Hepatocyte (in vitro differentiated cells): ENCODE measurements around the gene USP12.

Experiments used
- EZH2 ChIP-seq: fragments of 200-600 bp; sonication (generic); IDR thresholded peaks from 2 replicates; pipeline ENCODE4 v1.6.1; 2016; ENCODE audit warnings: antibody characterized with exemption, mild to moderate bottlenecking, borderline replicate concordance
- TF ChIP-seq, protein P1 (sequence below): fragments of 200-600 bp; sonication (generic); IDR thresholded peaks from 2 replicates; pipeline ENCODE4 v1.5.1; 2016; ENCODE audit warnings: antibody characterized with exemption, mild to moderate bottlenecking; ENCODE audit not compliant: poor library complexity

DNA sequence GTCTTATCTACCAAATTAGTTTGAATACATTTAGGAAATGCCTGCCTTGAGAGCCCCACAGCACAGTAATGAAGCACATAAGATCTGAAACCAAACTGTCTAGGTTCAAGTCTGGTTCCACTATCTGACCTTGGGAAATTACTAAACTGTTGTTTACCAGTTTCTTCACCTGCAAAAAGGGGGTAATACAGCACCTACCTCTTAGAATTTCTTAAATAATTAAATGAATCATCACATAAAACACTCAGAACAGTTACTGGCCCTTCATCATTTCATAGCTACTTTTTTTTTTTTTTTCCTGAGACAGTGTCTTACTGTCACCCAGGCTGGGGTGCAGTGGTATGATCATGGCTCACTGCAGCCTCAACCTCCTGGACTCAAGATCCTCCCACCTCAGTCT, 59.6 kb downstream of the USP12 start:
- no peak for TF ChIP-seq EZH2
- TF ChIP-seq, protein P1, sequence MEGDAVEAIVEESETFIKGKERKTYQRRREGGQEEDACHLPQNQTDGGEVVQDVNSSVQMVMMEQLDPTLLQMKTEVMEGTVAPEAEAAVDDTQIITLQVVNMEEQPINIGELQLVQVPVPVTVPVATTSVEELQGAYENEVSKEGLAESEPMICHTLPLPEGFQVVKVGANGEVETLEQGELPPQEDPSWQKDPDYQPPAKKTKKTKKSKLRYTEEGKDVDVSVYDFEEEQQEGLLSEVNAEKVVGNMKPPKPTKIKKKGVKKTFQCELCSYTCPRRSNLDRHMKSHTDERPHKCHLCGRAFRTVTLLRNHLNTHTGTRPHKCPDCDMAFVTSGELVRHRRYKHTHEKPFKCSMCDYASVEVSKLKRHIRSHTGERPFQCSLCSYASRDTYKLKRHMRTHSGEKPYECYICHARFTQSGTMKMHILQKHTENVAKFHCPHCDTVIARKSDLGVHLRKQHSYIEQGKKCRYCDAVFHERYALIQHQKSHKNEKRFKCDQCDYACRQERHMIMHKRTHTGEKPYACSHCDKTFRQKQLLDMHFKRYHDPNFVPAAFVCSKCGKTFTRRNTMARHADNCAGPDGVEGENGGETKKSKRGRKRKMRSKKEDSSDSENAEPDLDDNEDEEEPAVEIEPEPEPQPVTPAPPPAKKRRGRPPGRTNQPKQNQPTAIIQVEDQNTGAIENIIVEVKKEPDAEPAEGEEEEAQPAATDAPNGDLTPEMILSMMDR: no peak
